CD4-positive, alpha-beta T cell (primary cell): ENCODE measurements around the gene THRA. TPM values are rescaled to one million over a fixed set of nuclear protein-coding genes. Genes with fewer than 3 reads are reported as not detected.
A peak's percentile ranks its signal among the peaks of the same experiment; 100 is the strongest.

ENCODE experiments used
- ATAC-seq: fragments of 200-7000 bp; cut with Tn5 transposase; one replicate; pipeline ENCODE4 v1.10.0; 2022; ENCODE audit warnings: mild to moderate bottlenecking; ENCODE audit not compliant: poor library complexity
- CTCF ChIA-PET: fragments of 350-600 bp; sonication (Branson Sonifier 250); formaldehyde crosslinking; loops from one replicate; lab custom pipeline; 2021; ENCODE audit warnings: antibody characterized with exemption, inconsistent platforms; lab: Charles Lee
- POLR2A ChIA-PET: fragments of 350-600 bp; sonication (Branson Sonifier 250); formaldehyde crosslinking; loops from one replicate; lab custom pipeline; 2021; ENCODE audit warnings: antibody characterized with exemption, inconsistent platforms; lab: Charles Lee
- DNase-seq, 14 experiments: peaks; one replicate each; pipeline ENCODE4 v3.0.0-alpha.2; 2013 to 2020; ENCODE audit warnings: mixed read lengths in 2 of 14
- H3K27ac ChIP-seq, 2 donors: one replicate each; pipeline versions ENCODE4 v1.5.1 to v1.7.0; 2013; ENCODE audit warnings: low read length in 2 of 2, low read depth in 1 of 2, mild to moderate bottlenecking in 1 of 2
- H3K27me3 ChIP-seq, 2 experiments: 1 replicate in 1 of 2; 2 replicates in 1 of 2; pipeline versions ENCODE4 v1.6.1 to v1.7.0; 2013; ENCODE audit warnings: low read length in 2 of 2, control low read depth in 1 of 2, mild to moderate bottlenecking in 1 of 2, moderate library complexity in 1 of 2; ENCODE audit not compliant: insufficient read depth in 2 of 2, control insufficient read depth in 1 of 2
- H3K36me3 ChIP-seq: one replicate; pipeline ENCODE4 v1.6.1; 2013; ENCODE audit warnings: low read length, control low read depth; ENCODE audit not compliant: insufficient read depth
- H3K4me1 ChIP-seq: one replicate; pipeline ENCODE4 v1.6.1; 2013; ENCODE audit warnings: low read length, control low read depth; ENCODE audit not compliant: insufficient read depth
- H3K4me3 ChIP-seq: one replicate; pipeline ENCODE4 v1.5.1; 2013; ENCODE audit warnings: mild to moderate bottlenecking, low read length, moderate library complexity
- H3K9me3 ChIP-seq, 2 experiments: 1 replicate in 1 of 2; 2 replicates in 1 of 2; pipeline versions ENCODE4 v1.6.1 to v1.7.0; 2013; ENCODE audit warnings: low read length in 2 of 2, mild to moderate bottlenecking in 2 of 2, control low read depth in 1 of 2, moderate library complexity in 1 of 2; ENCODE audit not compliant: control insufficient read depth in 1 of 2, insufficient read depth in 1 of 2
- H3K27ac Mint-ChIP-seq: one replicate; pipeline ENCODE4 v1.8.0; 2020; ENCODE audit warnings: mixed read lengths
- H3K27me3 Mint-ChIP-seq: one replicate; pipeline ENCODE4 v1.8.0; 2021; ENCODE audit warnings: mixed read lengths
- H3K36me3 Mint-ChIP-seq: one replicate; pipeline ENCODE4 v1.8.0; 2021; ENCODE audit warnings: low read depth, mixed read lengths
- H3K4me1 Mint-ChIP-seq: one replicate; pipeline ENCODE4 v1.8.0; 2021; ENCODE audit warnings: low read depth, mixed read lengths
- H3K4me3 Mint-ChIP-seq: one replicate; pipeline ENCODE4 v1.8.0; 2020; ENCODE audit warnings: mild to moderate bottlenecking, mixed read lengths
- H3K9me3 Mint-ChIP-seq: one replicate; pipeline ENCODE4 v1.8.0; 2020; ENCODE audit warnings: mixed read lengths
- intact Hi-C, 2 experiments: fragments of 100-400 bp; cut with DNase I in 1 of 2; cut with micrococcal nuclease in 1 of 2; formaldehyde crosslinking; loops; one replicate each; pipeline versions ENCODE4 v1.15.1 to v1.9.0; 2023 to 2025; cut with DNase I, micrococcal nuclease
- total RNA-seq, 174 experiments: library from RNA in 2 of 174; stranded (reverse) in 2 of 174; gene quantifications; one replicate each; pipeline ENCODE4 v1.2.3 and lab custom pipeline; 2021 to 2026
- TF ChIP-seq, protein P1 (sequence below): fragments of 200-600 bp; IDR thresholded peaks from one replicate; pipeline ENCODE4 v1.8.0; 2022; ENCODE audit warnings: antibody characterized with exemption, mild to moderate bottlenecking

The THRA gene
- total RNA-seq, 2 experiments from 2014 or later: 35.2 to 36.4 TPM

DNA sequence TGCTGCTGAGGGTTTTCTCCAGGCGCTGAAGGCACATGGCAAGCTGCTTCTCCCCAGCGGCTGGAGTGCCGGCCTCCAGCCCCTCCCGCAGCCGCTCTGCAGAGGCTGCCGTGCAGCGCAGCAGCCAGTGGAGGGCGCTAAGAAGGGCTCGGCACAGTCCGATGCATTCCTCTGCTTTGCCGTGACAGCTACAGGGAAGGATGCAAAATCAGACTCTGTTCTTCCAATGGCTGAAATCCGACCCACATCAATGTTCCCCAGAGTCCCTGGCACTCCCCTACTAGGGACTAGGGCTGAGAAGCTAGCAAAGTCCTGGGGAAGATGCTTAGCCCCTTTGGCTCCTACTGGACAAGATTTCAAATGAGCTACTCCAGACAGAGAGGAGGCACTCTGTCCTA, 27.6 kb upstream of the THRA start:
- no peaks in the 10 kb centered on the region for H3K9me3 Mint-ChIP-seq
- ChIA-PET CTCF (interaction anchor here (1.2 kb wide), 1 partner anchor 19 kb away, joined by 6 read pairs; the partner anchor contains the start of gene MED24), POLR2A (no interaction called here)

DNA sequence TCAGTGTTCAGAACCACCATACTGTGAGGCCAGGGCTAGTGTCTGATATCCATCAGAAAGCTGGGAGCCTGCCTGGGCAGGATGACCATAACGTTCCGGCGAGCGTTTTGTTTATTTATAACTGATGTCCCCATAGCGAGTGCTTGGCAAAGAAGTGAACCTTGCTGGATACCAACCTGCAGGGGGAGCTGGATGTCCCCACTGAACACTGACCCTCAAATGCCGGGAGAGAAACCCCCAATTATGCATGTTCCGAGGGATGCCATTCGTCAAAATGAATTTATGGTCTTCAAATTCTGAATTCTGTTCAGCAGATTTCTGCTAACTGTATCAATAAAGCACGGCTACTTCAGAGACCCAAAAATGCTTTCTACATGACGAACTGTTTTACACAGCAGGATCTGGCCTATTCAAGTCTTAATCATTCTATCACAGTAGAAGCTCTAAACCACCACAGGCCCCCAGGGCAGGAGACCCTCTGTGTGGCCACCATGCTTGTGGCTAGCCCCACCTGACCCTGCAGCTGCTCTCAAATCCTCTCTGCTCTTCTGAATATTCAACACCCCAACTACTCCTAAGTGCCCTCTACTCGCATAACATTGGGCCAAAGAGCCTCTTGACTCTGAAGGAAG, 23.8 kb upstream of the THRA start:
- H3K4me3 Mint-ChIP-seq: no peak overlapping the region
- POLR2A ChIA-PET: no interaction called here

More for the DNA sequence above, 27.6 kb upstream of the THRA start:
- H3K36me3 ChIP-seq: peaks cover 57% of the 10 kb centered on the region
- no peaks in the 10 kb centered on the region for H3K9me3 ChIP-seq
- no peak overlapping the region for H3K4me3 ChIP-seq
- DNase-seq: peak in 2 of 14 experiments; percentile 7 to 17
- H3K4me1 ChIP-seq: no peaks in the 10 kb centered on the region
- Mint-ChIP-seq H3K36me3 (peaks cover 68% of the 10 kb centered on the region), H3K27me3 (no peaks in the 10 kb centered on the region), H3K27ac (no peak overlapping the region), H3K4me1 (peaks cover 4% of the 10 kb centered on the region), H3K4me3 (no peak overlapping the region)
- TF ChIP-seq, protein P1, sequence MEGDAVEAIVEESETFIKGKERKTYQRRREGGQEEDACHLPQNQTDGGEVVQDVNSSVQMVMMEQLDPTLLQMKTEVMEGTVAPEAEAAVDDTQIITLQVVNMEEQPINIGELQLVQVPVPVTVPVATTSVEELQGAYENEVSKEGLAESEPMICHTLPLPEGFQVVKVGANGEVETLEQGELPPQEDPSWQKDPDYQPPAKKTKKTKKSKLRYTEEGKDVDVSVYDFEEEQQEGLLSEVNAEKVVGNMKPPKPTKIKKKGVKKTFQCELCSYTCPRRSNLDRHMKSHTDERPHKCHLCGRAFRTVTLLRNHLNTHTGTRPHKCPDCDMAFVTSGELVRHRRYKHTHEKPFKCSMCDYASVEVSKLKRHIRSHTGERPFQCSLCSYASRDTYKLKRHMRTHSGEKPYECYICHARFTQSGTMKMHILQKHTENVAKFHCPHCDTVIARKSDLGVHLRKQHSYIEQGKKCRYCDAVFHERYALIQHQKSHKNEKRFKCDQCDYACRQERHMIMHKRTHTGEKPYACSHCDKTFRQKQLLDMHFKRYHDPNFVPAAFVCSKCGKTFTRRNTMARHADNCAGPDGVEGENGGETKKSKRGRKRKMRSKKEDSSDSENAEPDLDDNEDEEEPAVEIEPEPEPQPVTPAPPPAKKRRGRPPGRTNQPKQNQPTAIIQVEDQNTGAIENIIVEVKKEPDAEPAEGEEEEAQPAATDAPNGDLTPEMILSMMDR: peak; percentile 17
- ATAC-seq: no peak
- intact Hi-C loops: no loop called here
- H3K27ac ChIP-seq: no peak overlapping the region
- H3K27me3 ChIP-seq: no peaks in the 10 kb centered on the region

DNA sequence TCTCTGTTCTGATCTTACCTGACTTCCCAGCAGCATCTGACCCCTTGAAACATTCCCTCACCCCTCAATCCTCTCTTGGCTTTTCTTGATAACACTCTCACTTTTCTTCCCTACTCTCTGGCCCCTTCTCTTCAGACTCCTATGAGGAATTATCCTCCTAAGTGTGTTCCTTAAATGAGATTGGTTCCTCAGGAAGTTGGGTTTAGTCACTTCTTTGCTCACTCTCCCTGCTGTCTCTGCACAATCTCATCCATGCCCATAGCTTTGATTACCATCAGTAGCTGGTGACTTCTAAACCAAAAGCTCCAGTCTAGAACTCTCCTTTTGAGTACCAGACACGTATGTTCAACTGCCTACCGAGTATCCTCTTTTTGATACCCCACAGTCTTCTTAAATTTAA, 21.6 kb upstream of the THRA start:
- no peaks in the 10 kb centered on the region for H3K4me1 ChIP-seq
- intact Hi-C loops: no loop called here
- H3K9me3 ChIP-seq: no peaks in the 10 kb centered on the region
- ChIA-PET POLR2A (no interaction called here), CTCF (no interaction called here)
- no peaks in the 10 kb centered on the region for H3K27me3 ChIP-seq
- H3K27ac ChIP-seq: no peak overlapping the region
- H3K4me1 Mint-ChIP-seq: peaks cover 4% of the 10 kb centered on the region
- H3K36me3 ChIP-seq: peaks cover 11% of the 10 kb centered on the region
- no peaks in the 10 kb centered on the region for H3K27me3 Mint-ChIP-seq
- H3K9me3 Mint-ChIP-seq: no peaks in the 10 kb centered on the region
- DNase-seq (no peak), ATAC-seq (no peak)
- TF ChIP-seq, protein P1: no peak
- peaks cover 27% of the 10 kb centered on the region for H3K36me3 Mint-ChIP-seq
- H3K4me3 Mint-ChIP-seq: no peak overlapping the region
- no peak overlapping the region for H3K4me3 ChIP-seq
- no peak overlapping the region for H3K27ac Mint-ChIP-seq

More for the DNA sequence above, 23.8 kb upstream of the THRA start:
- CTCF ChIA-PET: interaction anchor here (0.7 to 1.1 kb wide), 4 partner anchors 11 to 134 kb away, joined by 3 read pairs; partner anchors contain the start of gene MED24
- intact Hi-C loops: no loop called here
- no peak overlapping the region for H3K27ac Mint-ChIP-seq
- Histone ChIP-seq H3K4me3 (no peak overlapping the region), H3K27me3 (no peaks in the 10 kb centered on the region), H3K9me3 (no peaks in the 10 kb centered on the region), H3K36me3 (peaks cover 33% of the 10 kb centered on the region), H3K4me1 (no peaks in the 10 kb centered on the region), H3K27ac (no peak overlapping the region)
- DNase-seq (peak in 3 of 14 experiments; percentile 10 to 27 (median 18)), ATAC-seq (no peak)
- H3K36me3 Mint-ChIP-seq: peaks cover 47% of the 10 kb centered on the region
- no peaks in the 10 kb centered on the region for H3K9me3 Mint-ChIP-seq
- peaks cover 4% of the 10 kb centered on the region for H3K4me1 Mint-ChIP-seq
- TF ChIP-seq, protein P1: peak; percentile 41
- H3K27me3 Mint-ChIP-seq: no peaks in the 10 kb centered on the region
